K562 (cell line): ENCODE results near the gene ATAD5. TPM values are rescaled to one million over a fixed set of nuclear protein-coding genes. Genes with fewer than 3 reads are reported as not detected.

Experiments
- CBX5 ChIP-seq: IDR thresholded peaks from 2 replicates; pipeline ENCODE4 v1.6.1; 2014; ENCODE audit warnings: low read depth, borderline replicate concordance
- HIVEP1 ChIP-seq: fragments of 250-450 bp; sonication (Bioruptor Pico); IDR thresholded peaks from 2 replicates; pipeline ENCODE4 v1.4.0; 2020; ENCODE audit warnings: mild to moderate bottlenecking
- RBM22 ChIP-seq: fragments of 200-400 bp; formaldehyde crosslinking; IDR thresholded peaks from 2 replicates; pipeline ENCODE4 v1.6.1; 2018; ENCODE audit warnings: low read length, low read depth; ENCODE audit not compliant: poor library complexity, severe bottlenecking
- TCF7L2 ChIP-seq: fragments of 150-350 bp; IDR thresholded peaks from 2 replicates; pipeline ENCODE4 v1.6.1; 2016; ENCODE audit warnings: low read depth, mild to moderate bottlenecking, low read length, moderate library complexity
- ZNF717 ChIP-seq: fragments of 250-450 bp; sonication (Bioruptor Pico); IDR thresholded peaks from 2 replicates; pipeline ENCODE4 v1.5.0; 2021
- ZNF79 ChIP-seq: fragments of 250-450 bp; sonication (Bioruptor Pico); IDR thresholded peaks from 2 replicates; pipeline ENCODE4 v1.4.0; 2020; ENCODE audit warnings: low read depth, mild to moderate bottlenecking, moderate library complexity
- polyA plus RNA-seq, 8 experiments: library from polyadenylated mRNA; depleted of rRNA in 4 of 8; stranded (reverse) in 5 of 8; unstranded in 3 of 8; fragments of >200 nt; fragmentation: Nextera tagmentation in 2 of 8; fragmentation: Illumina TruSeq in 1 of 8; extraction: Ambion mirVana in 2 of 8; extraction: Trizol in 1 of 8; gene quantifications; 2 replicates each; pipeline versions ENCODE4 v1.2.1 to v1.2.3, GENCODE V29; 2011 to 2014; ENCODE audit warnings: inconsistent platforms in 1 of 8, missing spikeins in 1 of 8
- total RNA-seq, 7 experiments: library from RNA; depleted of rRNA in 6 of 7; stranded (reverse); fragments of >200 nt in 6 of 7; fragmentation: Illumina TruSeq in 2 of 7; extraction: Trizol in 2 of 7; gene quantifications; 2 replicates each; pipeline versions ENCODE4 v1.2.1 to v1.2.3, GENCODE V29; 2011 to 2021; ENCODE audit warnings: low replicate concordance in 1 of 7
- TF ChIP-seq, protein P1 (sequence below): fragments of 200-600 bp; sonication (generic); IDR thresholded peaks from one replicate; pipeline ENCODE4 v1.6.1; 2012; ENCODE audit warnings: mild to moderate bottlenecking, low read depth, low read length, inconsistent platforms
- TF ChIP-seq, protein P2 (sequence below): fragments of 450-650 bp; formaldehyde crosslinking; IDR thresholded peaks from 2 replicates; pipeline ENCODE4 v1.4.0; 2020; ENCODE audit warnings: mild to moderate bottlenecking, mixed read lengths
- TF ChIP-seq, protein P3 (sequence below): fragments of 250-450 bp; sonication (Bioruptor Pico); IDR thresholded peaks from 2 replicates; pipeline ENCODE4 v1.8.0; 2021; ENCODE audit warnings: borderline replicate concordance, mild to moderate bottlenecking, moderate library complexity; ENCODE audit not compliant: poor library complexity, severe bottlenecking

Gene ATAD5
- total and polyA plus RNA-seq, 9 of the 15 experiments (the other 6 are each of a cell fraction or from before 2014, with no cell fraction given): 4.6 to 25.6 (median 19.5) TPM

DNA sequence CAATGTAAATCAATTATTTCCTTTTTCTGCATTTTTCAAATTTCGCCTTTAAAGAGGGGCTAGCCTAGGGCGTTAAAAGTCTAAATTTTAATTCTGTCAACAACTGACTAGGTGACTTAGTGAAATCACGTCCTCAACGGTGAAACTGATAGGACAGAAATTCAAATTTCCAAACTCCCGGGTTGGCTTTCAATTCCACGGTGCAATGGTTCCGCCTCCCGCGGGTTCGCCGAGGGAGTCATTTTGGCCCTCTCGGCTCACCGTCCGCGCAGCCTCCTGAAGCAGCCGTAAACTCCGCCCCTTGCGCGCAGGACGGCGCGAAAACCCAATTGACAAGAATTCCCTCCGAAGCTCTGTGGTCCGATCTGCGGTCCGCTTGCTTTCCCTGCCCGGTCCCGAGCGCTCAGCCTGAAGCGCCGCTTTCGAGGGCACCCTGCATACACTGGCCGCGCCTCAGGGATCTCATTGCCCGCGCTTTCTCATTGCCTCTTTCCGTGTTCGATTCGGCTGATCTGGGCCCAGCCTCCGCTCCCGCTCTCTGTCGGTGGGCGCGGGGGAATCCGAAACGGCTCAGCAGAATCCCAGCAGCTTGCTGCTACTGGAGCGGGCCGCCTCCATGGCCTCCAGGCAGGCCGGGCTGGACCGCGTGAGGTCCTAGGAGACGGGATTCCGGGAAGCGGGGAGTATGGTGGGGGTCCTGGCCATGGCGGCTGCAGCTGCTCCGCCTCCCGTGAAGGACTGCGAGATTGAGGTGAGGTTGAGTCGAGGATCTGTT is at the start of gene ATAD5 (continued):
- TF ChIP-seq, protein P1, sequence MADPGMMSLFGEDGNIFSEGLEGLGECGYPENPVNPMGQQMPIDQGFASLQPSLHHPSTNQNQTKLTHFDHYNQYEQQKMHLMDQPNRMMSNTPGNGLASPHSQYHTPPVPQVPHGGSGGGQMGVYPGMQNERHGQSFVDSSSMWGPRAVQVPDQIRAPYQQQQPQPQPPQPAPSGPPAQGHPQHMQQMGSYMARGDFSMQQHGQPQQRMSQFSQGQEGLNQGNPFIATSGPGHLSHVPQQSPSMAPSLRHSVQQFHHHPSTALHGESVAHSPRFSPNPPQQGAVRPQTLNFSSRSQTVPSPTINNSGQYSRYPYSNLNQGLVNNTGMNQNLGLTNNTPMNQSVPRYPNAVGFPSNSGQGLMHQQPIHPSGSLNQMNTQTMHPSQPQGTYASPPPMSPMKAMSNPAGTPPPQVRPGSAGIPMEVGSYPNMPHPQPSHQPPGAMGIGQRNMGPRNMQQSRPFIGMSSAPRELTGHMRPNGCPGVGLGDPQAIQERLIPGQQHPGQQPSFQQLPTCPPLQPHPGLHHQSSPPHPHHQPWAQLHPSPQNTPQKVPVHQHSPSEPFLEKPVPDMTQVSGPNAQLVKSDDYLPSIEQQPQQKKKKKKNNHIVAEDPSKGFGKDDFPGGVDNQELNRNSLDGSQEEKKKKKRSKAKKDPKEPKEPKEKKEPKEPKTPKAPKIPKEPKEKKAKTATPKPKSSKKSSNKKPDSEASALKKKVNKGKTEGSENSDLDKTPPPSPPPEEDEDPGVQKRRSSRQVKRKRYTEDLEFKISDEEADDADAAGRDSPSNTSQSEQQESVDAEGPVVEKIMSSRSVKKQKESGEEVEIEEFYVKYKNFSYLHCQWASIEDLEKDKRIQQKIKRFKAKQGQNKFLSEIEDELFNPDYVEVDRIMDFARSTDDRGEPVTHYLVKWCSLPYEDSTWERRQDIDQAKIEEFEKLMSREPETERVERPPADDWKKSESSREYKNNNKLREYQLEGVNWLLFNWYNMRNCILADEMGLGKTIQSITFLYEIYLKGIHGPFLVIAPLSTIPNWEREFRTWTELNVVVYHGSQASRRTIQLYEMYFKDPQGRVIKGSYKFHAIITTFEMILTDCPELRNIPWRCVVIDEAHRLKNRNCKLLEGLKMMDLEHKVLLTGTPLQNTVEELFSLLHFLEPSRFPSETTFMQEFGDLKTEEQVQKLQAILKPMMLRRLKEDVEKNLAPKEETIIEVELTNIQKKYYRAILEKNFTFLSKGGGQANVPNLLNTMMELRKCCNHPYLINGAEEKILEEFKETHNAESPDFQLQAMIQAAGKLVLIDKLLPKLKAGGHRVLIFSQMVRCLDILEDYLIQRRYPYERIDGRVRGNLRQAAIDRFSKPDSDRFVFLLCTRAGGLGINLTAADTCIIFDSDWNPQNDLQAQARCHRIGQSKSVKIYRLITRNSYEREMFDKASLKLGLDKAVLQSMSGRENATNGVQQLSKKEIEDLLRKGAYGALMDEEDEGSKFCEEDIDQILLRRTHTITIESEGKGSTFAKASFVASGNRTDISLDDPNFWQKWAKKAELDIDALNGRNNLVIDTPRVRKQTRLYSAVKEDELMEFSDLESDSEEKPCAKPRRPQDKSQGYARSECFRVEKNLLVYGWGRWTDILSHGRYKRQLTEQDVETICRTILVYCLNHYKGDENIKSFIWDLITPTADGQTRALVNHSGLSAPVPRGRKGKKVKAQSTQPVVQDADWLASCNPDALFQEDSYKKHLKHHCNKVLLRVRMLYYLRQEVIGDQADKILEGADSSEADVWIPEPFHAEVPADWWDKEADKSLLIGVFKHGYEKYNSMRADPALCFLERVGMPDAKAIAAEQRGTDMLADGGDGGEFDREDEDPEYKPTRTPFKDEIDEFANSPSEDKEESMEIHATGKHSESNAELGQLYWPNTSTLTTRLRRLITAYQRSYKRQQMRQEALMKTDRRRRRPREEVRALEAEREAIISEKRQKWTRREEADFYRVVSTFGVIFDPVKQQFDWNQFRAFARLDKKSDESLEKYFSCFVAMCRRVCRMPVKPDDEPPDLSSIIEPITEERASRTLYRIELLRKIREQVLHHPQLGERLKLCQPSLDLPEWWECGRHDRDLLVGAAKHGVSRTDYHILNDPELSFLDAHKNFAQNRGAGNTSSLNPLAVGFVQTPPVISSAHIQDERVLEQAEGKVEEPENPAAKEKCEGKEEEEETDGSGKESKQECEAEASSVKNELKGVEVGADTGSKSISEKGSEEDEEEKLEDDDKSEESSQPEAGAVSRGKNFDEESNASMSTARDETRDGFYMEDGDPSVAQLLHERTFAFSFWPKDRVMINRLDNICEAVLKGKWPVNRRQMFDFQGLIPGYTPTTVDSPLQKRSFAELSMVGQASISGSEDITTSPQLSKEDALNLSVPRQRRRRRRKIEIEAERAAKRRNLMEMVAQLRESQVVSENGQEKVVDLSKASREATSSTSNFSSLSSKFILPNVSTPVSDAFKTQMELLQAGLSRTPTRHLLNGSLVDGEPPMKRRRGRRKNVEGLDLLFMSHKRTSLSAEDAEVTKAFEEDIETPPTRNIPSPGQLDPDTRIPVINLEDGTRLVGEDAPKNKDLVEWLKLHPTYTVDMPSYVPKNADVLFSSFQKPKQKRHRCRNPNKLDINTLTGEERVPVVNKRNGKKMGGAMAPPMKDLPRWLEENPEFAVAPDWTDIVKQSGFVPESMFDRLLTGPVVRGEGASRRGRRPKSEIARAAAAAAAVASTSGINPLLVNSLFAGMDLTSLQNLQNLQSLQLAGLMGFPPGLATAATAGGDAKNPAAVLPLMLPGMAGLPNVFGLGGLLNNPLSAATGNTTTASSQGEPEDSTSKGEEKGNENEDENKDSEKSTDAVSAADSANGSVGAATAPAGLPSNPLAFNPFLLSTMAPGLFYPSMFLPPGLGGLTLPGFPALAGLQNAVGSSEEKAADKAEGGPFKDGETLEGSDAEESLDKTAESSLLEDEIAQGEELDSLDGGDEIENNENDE: no peak
- TF ChIP-seq, protein P2, sequence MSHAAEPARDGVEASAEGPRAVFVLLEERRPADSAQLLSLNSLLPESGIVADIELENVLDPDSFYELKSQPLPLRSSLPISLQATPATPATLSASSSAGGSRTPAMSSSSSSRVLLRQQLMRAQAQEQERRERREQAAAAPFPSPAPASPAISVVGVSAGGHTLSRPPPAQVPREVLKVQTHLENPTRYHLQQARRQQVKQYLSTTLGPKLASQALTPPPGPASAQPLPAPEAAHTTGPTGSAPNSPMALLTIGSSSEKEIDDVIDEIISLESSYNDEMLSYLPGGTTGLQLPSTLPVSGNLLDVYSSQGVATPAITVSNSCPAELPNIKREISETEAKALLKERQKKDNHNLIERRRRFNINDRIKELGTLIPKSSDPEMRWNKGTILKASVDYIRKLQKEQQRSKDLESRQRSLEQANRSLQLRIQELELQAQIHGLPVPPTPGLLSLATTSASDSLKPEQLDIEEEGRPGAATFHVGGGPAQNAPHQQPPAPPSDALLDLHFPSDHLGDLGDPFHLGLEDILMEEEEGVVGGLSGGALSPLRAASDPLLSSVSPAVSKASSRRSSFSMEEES (CRISPR knock-in tag): no peak
- no peak for TF ChIP-seq ZNF79
- no peak for TF ChIP-seq CBX5
- TF ChIP-seq HIVEP1 (CRISPR knock-in tag): no peak
- TF ChIP-seq, protein P3, sequence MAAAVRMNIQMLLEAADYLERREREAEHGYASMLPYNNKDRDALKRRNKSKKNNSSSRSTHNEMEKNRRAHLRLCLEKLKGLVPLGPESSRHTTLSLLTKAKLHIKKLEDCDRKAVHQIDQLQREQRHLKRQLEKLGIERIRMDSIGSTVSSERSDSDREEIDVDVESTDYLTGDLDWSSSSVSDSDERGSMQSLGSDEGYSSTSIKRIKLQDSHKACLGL (CRISPR knock-in tag): no peak
- 0 out of 2 replicates have a peak, but pooled peaks have one; percentile 23 for TF ChIP-seq TCF7L2
- no peak for TF ChIP-seq ZNF717 (CRISPR knock-in tag)
- no peak for TF ChIP-seq RBM22
